Keratinocyte (primary cell): ENCODE data around the gene ABCG1. TPM values are rescaled to one million over a fixed set of nuclear protein-coding genes. Genes with fewer than 3 reads are reported as not detected.

Source experiments
- DNase-seq: peaks from one replicate; pipeline ENCODE4 v3.0.0-alpha.2; 2011; ENCODE audit warnings: low read depth, missing footprints, low spot score
- FAIRE-seq: peaks from 2 replicates; lab custom pipeline; 2011; peaks lifted over from hg19 to GRCh38; lab: Jason Lieb, UNC
- H2AFZ ChIP-seq: 2 replicates; pipeline ENCODE4 v1.6.0; 2012; ENCODE audit warnings: low read length, control low read depth, inconsistent platforms; ENCODE audit not compliant: control insufficient read depth
- H3K27ac ChIP-seq: 2 replicates; pipeline ENCODE4 v1.5.1; 2011; ENCODE audit warnings: low read length; ENCODE audit not compliant: control insufficient read depth, insufficient read depth
- H3K27me3 ChIP-seq: 3 replicates; pipeline ENCODE4 v1.6.0; 2011; ENCODE audit warnings: low read length; ENCODE audit not compliant: control insufficient read depth, insufficient read depth; ENCODE audit errors: extremely low read depth
- H3K36me3 ChIP-seq, 2 experiments: 2 replicates in 1 of 2; 3 replicates in 1 of 2; pipeline ENCODE4 v1.5.1; 2011; ENCODE audit warnings: low read length in 2 of 2, mild to moderate bottlenecking in 1 of 2; ENCODE audit not compliant: control insufficient read depth in 2 of 2, insufficient read depth in 2 of 2; ENCODE audit errors: extremely low read depth in 1 of 2
- H3K4me1 ChIP-seq: 3 replicates; pipeline ENCODE4 v1.5.1; 2011; ENCODE audit warnings: low read length; ENCODE audit not compliant: control insufficient read depth, insufficient read depth; ENCODE audit errors: extremely low read depth
- H3K4me2 ChIP-seq: 3 replicates; pipeline ENCODE4 v1.6.0; 2011; ENCODE audit warnings: low read depth, low read length; ENCODE audit not compliant: control insufficient read depth, insufficient read depth; ENCODE audit errors: extremely low read depth
- H3K4me3 ChIP-seq, 3 experiments: fragments of 200-600 bp in 1 of 3; sonication (generic) in 1 of 3; 2 replicates in 2 of 3; 3 replicates in 1 of 3; pipeline ENCODE4 v1.5.1; 2011 to 2016; ENCODE audit warnings: low read length in 3 of 3, mild to moderate bottlenecking in 3 of 3, control low read depth in 2 of 3, inconsistent platforms in 1 of 3, low read depth in 1 of 3, mixed read lengths in 1 of 3, mixed run types in 1 of 3, moderate library complexity in 1 of 3; ENCODE audit not compliant: control insufficient read depth in 2 of 3, insufficient read depth in 2 of 3; ENCODE audit errors: extremely low read depth in 1 of 3
- H3K79me2 ChIP-seq: 2 replicates; pipeline ENCODE4 v1.6.0; 2012; ENCODE audit warnings: low read length; ENCODE audit not compliant: control insufficient read depth, insufficient read depth
- H3K9ac ChIP-seq: 3 replicates; pipeline ENCODE4 v1.6.0; 2011; ENCODE audit warnings: low read length; ENCODE audit not compliant: control insufficient read depth, insufficient read depth; ENCODE audit errors: extremely low read depth
- H3K9me1 ChIP-seq: 3 replicates; pipeline ENCODE4 v1.6.0; 2011; ENCODE audit warnings: low read length; ENCODE audit not compliant: control insufficient read depth, insufficient read depth; ENCODE audit errors: extremely low read depth
- H3K9me3 ChIP-seq: 2 replicates; pipeline ENCODE4 v1.5.1; 2012; ENCODE audit warnings: low read depth, low read length; ENCODE audit not compliant: control insufficient read depth
- H4K20me1 ChIP-seq: 3 replicates; pipeline ENCODE4 v1.6.0; 2011; ENCODE audit warnings: low read length; ENCODE audit not compliant: control insufficient read depth, insufficient read depth; ENCODE audit errors: extremely low read depth
- EZH2 ChIP-seq: IDR thresholded peaks from one replicate; pipeline ENCODE4 v1.6.1; 2012; ENCODE audit warnings: inconsistent platforms, mild to moderate bottlenecking, low read length, moderate library complexity
- dilution Hi-C: fragments of 300-500 bp; cut with MboI; formaldehyde crosslinking; loops from one replicate; pipeline ENCODE4 v1.7.0; 2020; ENCODE audit warnings: low sequenced_read_pairs; ENCODE audit not compliant: extremely low pct_ligation_motif_present
- polyA plus RNA-seq, 5 experiments: library from polyadenylated mRNA; depleted of rRNA in 3 of 5; stranded (reverse) in 3 of 5; stranded (forward) in 1 of 5; unstranded in 1 of 5; fragments of >200 nt; gene quantifications; 1 replicate in 1 of 5; 2 replicates in 3 of 5; 3 replicates in 1 of 5; pipeline versions ENCODE4 v1.2.1 to v1.2.3, GENCODE V29; 2011 to 2012; ENCODE audit warnings: missing spikeins in 2 of 5, low read depth in 1 of 5, low replicate concordance in 1 of 5
- small RNA-seq, 3 experiments: library from RNA; depleted of rRNA; stranded (forward); fragments of <200 nt; gene quantifications; one replicate each; pipeline ENCODE3, GENCODE V24; 2012; ENCODE audit warnings: low read depth in 3 of 3, low replicate concordance in 1 of 3; ENCODE audit not compliant: insufficient read length in 3 of 3

ABCG1 gene
- polyA plus RNA-seq, 1 donor (not counting 4 experiments of a cell fraction or from before 2014, with no cell fraction given): 3.3 TPM

DNA sequence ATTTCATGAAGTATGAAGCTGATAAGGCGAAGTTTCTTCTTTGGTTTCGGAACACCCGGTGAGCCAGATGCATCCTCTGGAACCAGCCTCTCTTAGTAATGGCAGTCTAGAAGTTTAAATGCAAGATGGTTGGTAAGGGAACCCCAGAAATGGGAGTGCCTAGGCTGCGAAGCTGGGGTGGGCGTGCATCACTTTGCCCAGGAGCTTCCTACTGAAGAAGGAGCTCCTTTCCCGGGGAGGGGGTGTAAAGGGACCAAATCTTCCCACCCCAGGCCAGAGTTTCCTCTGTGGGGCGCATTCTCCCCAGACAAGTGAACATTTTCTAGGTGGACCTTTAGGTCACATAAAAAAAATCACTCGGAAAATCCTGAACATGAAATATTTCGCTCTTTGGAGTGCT, 127.5 kb downstream of the ABCG1 start:
- H3K36me3 ChIP-seq: no peaks in the 10 kb centered on the region
- H3K9me3 ChIP-seq: no peaks in the 10 kb centered on the region
- H3K4me1 ChIP-seq: no peaks in the 10 kb centered on the region
- H3K4me3 ChIP-seq: no peak overlapping the region
- H3K27ac ChIP-seq: no peak overlapping the region
- H3K9ac ChIP-seq: no peak overlapping the region
- no peaks in the 10 kb centered on the region for H3K79me2 ChIP-seq
- H3K27me3 ChIP-seq: no peaks in the 10 kb centered on the region
- dilution Hi-C loops: loop anchor here (10.0 kb wide), 1 partner anchor 78 kb away; no protein-coding TSS in a partner anchor
- DNase-seq (no peak), FAIRE-seq (no peak)
- H2AFZ ChIP-seq: no peak overlapping the region
- TF ChIP-seq EZH2: no peak
- no peak overlapping the region for H3K4me2 ChIP-seq
- no peaks in the 10 kb centered on the region for H3K9me1 ChIP-seq
- H4K20me1 ChIP-seq: no peaks in the 10 kb centered on the region

Small RNAs within 50 kb of the gene (small RNA-seq; reads per million reads assigned to genes)
- gene RNA5SP492: 0 reads per million in 3 experiments

Other genes starting within 250 kb of the ABCG1 start
- 9.5 to 12.2 TPM (median 10.3 TPM) in 3 replicates for gene ZBTB21, start 208.8 kb upstream of the ABCG1 start, polyA plus RNA-seq
- gene UMODL1, start 147.8 kb upstream of the ABCG1 start, polyA plus RNA-seq: 0.03 TPM in 1 of 3 replicates, not detected in the others
- gene TFF3, start 96.3 kb downstream of the ABCG1 start, polyA plus RNA-seq: not detected in 3 replicates
- not detected in 3 replicates for gene TFF2, start 131.9 kb downstream of the ABCG1 start, polyA plus RNA-seq
- not detected in 3 replicates for gene TFF1, start 147.4 kb downstream of the ABCG1 start, polyA plus RNA-seq
- not detected in 3 replicates for gene TMPRSS3, start 176.9 kb downstream of the ABCG1 start, polyA plus RNA-seq
- not detected in 3 replicates for gene UBASH3A, start 184.8 kb downstream of the ABCG1 start, polyA plus RNA-seq